ENCODE results near the gene CWC15. TPM values are rescaled to one million over a fixed set of nuclear protein-coding genes. Genes with fewer than 3 reads are reported as not detected.
A peak's percentile ranks its signal among the peaks of the same experiment; 100 is the strongest.
"Not testable (repeated sequence)": the region's sequence is repeated elsewhere in the genome, so short reads cannot be mapped to it uniquely, and the experiment has no call there.

The CWC15 gene
- total RNA-seq, 1 donor from 2014 or later: 103 TPM

DNA sequence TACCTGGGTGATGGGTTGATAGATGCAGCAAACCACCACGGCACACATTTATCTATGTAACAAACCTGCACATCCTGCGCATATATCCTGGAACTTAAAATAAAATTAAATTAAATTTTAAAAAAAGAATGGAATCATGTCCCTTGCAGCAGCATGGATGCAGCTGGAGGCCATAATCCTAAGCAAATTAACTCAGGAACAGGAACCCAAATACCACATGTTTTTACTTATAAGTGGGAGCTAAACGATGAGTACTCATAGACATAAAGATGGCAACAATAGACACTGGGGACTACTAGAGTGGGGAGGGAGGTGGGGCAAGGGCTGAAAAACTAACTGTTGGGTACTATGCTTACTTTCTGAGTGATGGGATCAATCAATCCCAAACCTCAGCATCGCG lies 40.9 kb downstream of the CWC15 start:
- Histone ChIP-seq H3K4me2 (no peak overlapping the region), H4K20me1 (ENCODE audit: low read depth) (no peaks in the 10 kb centered on the region), H2AFZ (replicated peaks) (no peak overlapping the region), H3K36me3 (no peaks in the 10 kb centered on the region), H3K9ac (no peak overlapping the region), H3K4me3 (no peak overlapping the region), H3K9me3 (ENCODE audit: low read depth) (no peaks in the 10 kb centered on the region), H3K27me3 (no peaks in the 10 kb centered on the region), H3F3A (ENCODE audit: low read depth) (no peaks in the 10 kb centered on the region), H3K4me1 (peaks cover 3% of the 10 kb centered on the region), H3K79me2 (ENCODE audit: low read depth) (no peaks in the 10 kb centered on the region), H3K27ac (no peak overlapping the region)
- no peak for DNase-seq (ENCODE audit: low spot score)
- Mint-ChIP-seq H3K27ac (no peak overlapping the region), H3K36me3 (no peaks in the 10 kb centered on the region), H3K4me1 (peaks cover 45% of the 10 kb centered on the region), H3K4me3 (no peak overlapping the region), H3K27me3 (ENCODE audit: insufficient read depth, low read depth) (peaks cover 2% of the 10 kb centered on the region), H3K9me3 (peaks cover 2% of the 10 kb centered on the region)
- TF ChIP-seq, protein P1, sequence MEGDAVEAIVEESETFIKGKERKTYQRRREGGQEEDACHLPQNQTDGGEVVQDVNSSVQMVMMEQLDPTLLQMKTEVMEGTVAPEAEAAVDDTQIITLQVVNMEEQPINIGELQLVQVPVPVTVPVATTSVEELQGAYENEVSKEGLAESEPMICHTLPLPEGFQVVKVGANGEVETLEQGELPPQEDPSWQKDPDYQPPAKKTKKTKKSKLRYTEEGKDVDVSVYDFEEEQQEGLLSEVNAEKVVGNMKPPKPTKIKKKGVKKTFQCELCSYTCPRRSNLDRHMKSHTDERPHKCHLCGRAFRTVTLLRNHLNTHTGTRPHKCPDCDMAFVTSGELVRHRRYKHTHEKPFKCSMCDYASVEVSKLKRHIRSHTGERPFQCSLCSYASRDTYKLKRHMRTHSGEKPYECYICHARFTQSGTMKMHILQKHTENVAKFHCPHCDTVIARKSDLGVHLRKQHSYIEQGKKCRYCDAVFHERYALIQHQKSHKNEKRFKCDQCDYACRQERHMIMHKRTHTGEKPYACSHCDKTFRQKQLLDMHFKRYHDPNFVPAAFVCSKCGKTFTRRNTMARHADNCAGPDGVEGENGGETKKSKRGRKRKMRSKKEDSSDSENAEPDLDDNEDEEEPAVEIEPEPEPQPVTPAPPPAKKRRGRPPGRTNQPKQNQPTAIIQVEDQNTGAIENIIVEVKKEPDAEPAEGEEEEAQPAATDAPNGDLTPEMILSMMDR (IDR thresholded peaks at IDR 0.05): no peak
- TF ChIP-seq EZH2phosphoT487 (IDR thresholded peaks at IDR 0.05) (no peak), EZH2 (IDR thresholded peaks at IDR 0.05) (no peak)

DNA sequence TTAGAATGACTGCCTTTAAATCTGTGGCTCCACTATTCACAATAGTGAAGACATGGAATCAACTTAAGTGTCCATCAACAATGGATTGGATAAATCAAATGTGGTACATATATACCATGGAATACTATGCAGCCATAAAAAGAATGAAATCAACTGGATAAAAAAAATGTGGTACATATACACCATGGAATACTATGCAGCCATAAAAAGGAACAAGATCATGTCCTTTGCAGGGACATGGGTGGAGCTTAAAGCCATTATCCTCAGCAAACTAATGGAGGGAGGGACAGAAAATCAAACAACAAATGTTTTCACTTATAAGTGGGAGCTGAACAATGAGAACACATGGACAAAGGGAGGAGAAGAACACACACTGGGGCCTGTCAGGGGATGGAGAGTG lies 41.3 kb downstream of the CWC15 start:
- H3F3A ChIP-seq (ENCODE audit: low read depth); H4K20me1 ChIP-seq (ENCODE audit: low read depth); H3K27me3 Mint-ChIP-seq (ENCODE audit: insufficient read depth, low read depth); H3K36me3 Mint-ChIP-seq; H3K9me3 ChIP-seq (ENCODE audit: low read depth); H3K9me3 Mint-ChIP-seq; H3K9ac ChIP-seq; H3K4me3 ChIP-seq; H3K4me1 ChIP-seq; H2AFZ ChIP-seq (replicated peaks); H3K27ac Mint-ChIP-seq; H3K36me3 ChIP-seq; H3K4me2 ChIP-seq; H3K27me3 ChIP-seq; H3K4me3 Mint-ChIP-seq; DNase-seq (ENCODE audit: low spot score); H3K79me2 ChIP-seq (ENCODE audit: low read depth); H3K27ac ChIP-seq: not testable (repeated sequence)
- peaks cover 49% of the 10 kb centered on the region for H3K4me1 Mint-ChIP-seq

GRCh38 chr11:94928117-94928990 lies 45.0 kb downstream of the CWC15 start:
- no peak for DNase-seq (ENCODE audit: low spot score)
- no peaks in the 10 kb centered on the region for H3K79me2 ChIP-seq (ENCODE audit: low read depth)
- no peak overlapping the region for H3K4me3 ChIP-seq
- Mint-ChIP-seq H3K4me3 (no peak overlapping the region), H3K27me3 (ENCODE audit: insufficient read depth, low read depth) (peaks cover 2% of the 10 kb centered on the region), H3K36me3 (no peaks in the 10 kb centered on the region), H3K4me1 (peaks cover 53% of the 10 kb centered on the region), H3K27ac (no peak overlapping the region), H3K9me3 (peaks cover 2% of the 10 kb centered on the region)
- H3K27me3 ChIP-seq: no peaks in the 10 kb centered on the region
- no peak for TF ChIP-seq EZH2phosphoT487 (IDR thresholded peaks at IDR 0.05)
- no peak for TF ChIP-seq EZH2 (IDR thresholded peaks at IDR 0.05)
- TF ChIP-seq, protein P1 (IDR thresholded peaks at IDR 0.05): no peak
- no peaks in the 10 kb centered on the region for H3K36me3 ChIP-seq
- H3K4me1 ChIP-seq: peaks cover 13% of the 10 kb centered on the region
- no peak overlapping the region for H3K9ac ChIP-seq
- no peak overlapping the region for H2AFZ ChIP-seq (replicated peaks)
- no peaks in the 10 kb centered on the region for H3K9me3 ChIP-seq (ENCODE audit: low read depth)
- no peaks in the 10 kb centered on the region for H4K20me1 ChIP-seq (ENCODE audit: low read depth)
- no peak overlapping the region for H3K4me2 ChIP-seq
- H3F3A ChIP-seq (ENCODE audit: low read depth): no peaks in the 10 kb centered on the region
- no peak overlapping the region for H3K27ac ChIP-seq

GRCh38 chr11:94926698-94927237 lies 46.6 kb downstream of the CWC15 start:
- DNase-seq (ENCODE audit: low spot score): no peak
- no peak overlapping the region for H3K27ac ChIP-seq
- H3K9ac ChIP-seq: no peak overlapping the region
- TF ChIP-seq, protein P1 (IDR thresholded peaks at IDR 0.05): no peak
- TF ChIP-seq EZH2phosphoT487 (IDR thresholded peaks at IDR 0.05) (no peak), EZH2 (IDR thresholded peaks at IDR 0.05) (no peak)
- Mint-ChIP-seq H3K4me3 (no peak overlapping the region), H3K4me1 (peaks cover 64% of the 10 kb centered on the region), H3K9me3 (no peaks in the 10 kb centered on the region), H3K27me3 (ENCODE audit: insufficient read depth, low read depth) (peaks cover 2% of the 10 kb centered on the region), H3K27ac (peak overlapping the region; percentile 80), H3K36me3 (no peaks in the 10 kb centered on the region)
- H3K79me2 ChIP-seq (ENCODE audit: low read depth): no peaks in the 10 kb centered on the region
- H3K27me3 ChIP-seq: no peaks in the 10 kb centered on the region
- H3K9me3 ChIP-seq (ENCODE audit: low read depth): no peaks in the 10 kb centered on the region
- H2AFZ ChIP-seq (replicated peaks): peak overlapping the region; percentile 22
- no peak overlapping the region for H3K4me2 ChIP-seq
- no peaks in the 10 kb centered on the region for H4K20me1 ChIP-seq (ENCODE audit: low read depth)
- H3K4me3 ChIP-seq: no peak overlapping the region
- H3F3A ChIP-seq (ENCODE audit: low read depth): no peaks in the 10 kb centered on the region
- H3K4me1 ChIP-seq: peaks cover 13% of the 10 kb centered on the region
- H3K36me3 ChIP-seq: no peaks in the 10 kb centered on the region

All from neural progenitor cell (in vitro differentiated cells).